Colonic mucosa (tissue), 4 donors: ENCODE data around the gene CCDC82. TPM values are rescaled to one million over a fixed set of nuclear protein-coding genes. Genes with fewer than 3 reads are reported as not detected.

Experiments
- DNase-seq: peaks from one replicate; pipeline ENCODE4 v3.0.0-alpha.2; 2020
- H3K27ac ChIP-seq: fragments of 200-600 bp; one replicate; pipeline ENCODE4 v1.8.0; 2021
- H3K27me3 ChIP-seq: fragments of 200-600 bp; one replicate; pipeline ENCODE4 v1.8.0; 2021
- H3K36me3 ChIP-seq: fragments of 200-600 bp; one replicate; pipeline ENCODE4 v1.8.0; 2021
- H3K4me1 ChIP-seq: fragments of 200-600 bp; one replicate; pipeline ENCODE4 v1.8.0; 2021; ENCODE audit warnings: mild to moderate bottlenecking
- H3K4me3 ChIP-seq: fragments of 200-600 bp; one replicate; pipeline ENCODE4 v1.8.0; 2021
- H3K9ac ChIP-seq, 2 donors: one replicate each; pipeline ENCODE4 v1.7.0; 2013; ENCODE audit warnings: control low read depth in 2 of 2, low read depth in 2 of 2, low read length in 2 of 2
- H3K9me3 ChIP-seq: fragments of 200-600 bp; one replicate; pipeline ENCODE4 v1.8.0; 2021
- intact Hi-C: fragments of 100-400 bp; cut with DNase I; formaldehyde crosslinking; loops from one replicate; pipeline ENCODE4 v1.14.1; 2022
- total RNA-seq, 2 donors: library from RNA; stranded (reverse); fragmentation: NEBNext Ultra II Directional in 1 of 2; extraction: Animal tissue kit (Norgen Biotek cat#: 25700) in 1 of 2; gene quantifications; one replicate each; pipeline ENCODE4 v1.2.1, GENCODE V29; 2021
- TF ChIP-seq, protein P1 (sequence below): fragments of 200-600 bp; IDR thresholded peaks from one replicate; pipeline ENCODE4 v1.8.0; 2022; ENCODE audit warnings: antibody characterized with exemption, mild to moderate bottlenecking
- donor health status: healthy.
- donor health status: DM: no; HTN: no; CAD: no.
- donor health status: DM: no; HTN: no; CAD: no.

The CCDC82 gene
- total RNA-seq, 2 donors from 2014 or later = 11.6 to 20.4 TPM

DNA sequence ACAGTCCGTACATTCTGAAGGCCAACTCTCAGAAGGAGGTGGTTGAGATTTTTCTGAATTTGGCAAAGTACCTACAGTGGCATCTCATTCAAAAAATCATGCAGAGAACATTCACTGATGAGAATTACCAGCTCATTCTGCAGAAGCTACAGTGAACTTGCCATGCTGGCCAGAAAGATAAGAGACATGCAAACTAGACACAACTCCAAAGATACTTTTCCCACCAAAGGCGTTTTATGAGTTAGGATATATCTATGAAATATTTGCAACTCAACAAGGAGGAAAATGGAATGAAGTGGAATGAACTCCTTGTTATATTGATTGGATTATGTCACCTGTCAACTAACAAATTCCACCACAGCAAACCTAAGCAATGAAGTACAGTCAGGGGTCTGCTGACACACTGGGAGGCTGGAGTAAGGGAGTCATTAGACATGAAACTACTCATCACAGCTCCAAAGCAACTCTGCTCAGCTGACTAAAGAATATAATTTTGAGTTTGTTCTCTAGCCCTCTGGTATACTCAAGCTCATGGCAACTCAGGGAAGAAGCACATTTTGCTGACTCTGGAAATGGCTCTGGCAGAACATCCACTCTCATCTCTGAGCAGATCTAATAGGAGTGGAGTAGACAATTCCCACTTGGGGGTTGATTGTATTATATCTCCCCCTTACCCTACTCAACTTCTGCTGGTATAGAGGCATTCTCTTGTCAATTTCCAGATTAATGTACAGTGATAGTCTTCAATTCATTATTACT is 69.6 kb downstream of the CCDC82 start:
- TF ChIP-seq, protein P1, sequence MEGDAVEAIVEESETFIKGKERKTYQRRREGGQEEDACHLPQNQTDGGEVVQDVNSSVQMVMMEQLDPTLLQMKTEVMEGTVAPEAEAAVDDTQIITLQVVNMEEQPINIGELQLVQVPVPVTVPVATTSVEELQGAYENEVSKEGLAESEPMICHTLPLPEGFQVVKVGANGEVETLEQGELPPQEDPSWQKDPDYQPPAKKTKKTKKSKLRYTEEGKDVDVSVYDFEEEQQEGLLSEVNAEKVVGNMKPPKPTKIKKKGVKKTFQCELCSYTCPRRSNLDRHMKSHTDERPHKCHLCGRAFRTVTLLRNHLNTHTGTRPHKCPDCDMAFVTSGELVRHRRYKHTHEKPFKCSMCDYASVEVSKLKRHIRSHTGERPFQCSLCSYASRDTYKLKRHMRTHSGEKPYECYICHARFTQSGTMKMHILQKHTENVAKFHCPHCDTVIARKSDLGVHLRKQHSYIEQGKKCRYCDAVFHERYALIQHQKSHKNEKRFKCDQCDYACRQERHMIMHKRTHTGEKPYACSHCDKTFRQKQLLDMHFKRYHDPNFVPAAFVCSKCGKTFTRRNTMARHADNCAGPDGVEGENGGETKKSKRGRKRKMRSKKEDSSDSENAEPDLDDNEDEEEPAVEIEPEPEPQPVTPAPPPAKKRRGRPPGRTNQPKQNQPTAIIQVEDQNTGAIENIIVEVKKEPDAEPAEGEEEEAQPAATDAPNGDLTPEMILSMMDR = no peak
- Histone ChIP-seq H3K27me3 (no peaks in the 10 kb centered on the region), H3K27ac (no peak overlapping the region), H3K36me3 (no peaks in the 10 kb centered on the region), H3K9me3 (no peaks in the 10 kb centered on the region), H3K9ac (no peak overlapping the region), H3K4me1 (peaks cover 5% of the 10 kb centered on the region), H3K4me3 (no peak overlapping the region)
- no peak for DNase-seq
- intact Hi-C loops = no loop called here

DNA sequence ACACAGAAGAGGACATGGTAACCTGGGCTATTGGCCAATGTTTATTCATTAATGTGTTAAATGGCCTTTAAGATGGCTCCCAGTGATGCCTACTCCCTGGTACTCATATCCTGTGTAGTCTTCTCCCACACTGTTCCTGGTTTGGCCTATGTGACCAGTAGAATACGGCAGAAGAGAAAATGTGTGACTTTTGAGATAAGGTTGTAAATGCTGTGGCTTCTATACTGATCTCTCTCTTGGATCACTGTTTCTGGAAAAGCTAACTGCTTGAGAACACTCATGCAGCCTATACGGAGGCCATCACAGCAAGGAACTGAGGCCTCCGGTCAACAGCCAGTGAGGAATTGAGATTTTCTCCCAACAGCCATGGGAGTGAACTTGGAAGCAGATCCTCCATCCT is 70.9 kb downstream of the CCDC82 start:
- no peak for DNase-seq
- TF ChIP-seq, protein P1 = no peak
- Histone ChIP-seq H3K36me3 (no peaks in the 10 kb centered on the region), H3K27ac (no peak overlapping the region), H3K9ac (no peak overlapping the region), H3K4me1 (peaks cover 16% of the 10 kb centered on the region), H3K4me3 (no peak overlapping the region), H3K9me3 (no peaks in the 10 kb centered on the region), H3K27me3 (no peaks in the 10 kb centered on the region)
- intact Hi-C loops = no loop called here

DNA sequence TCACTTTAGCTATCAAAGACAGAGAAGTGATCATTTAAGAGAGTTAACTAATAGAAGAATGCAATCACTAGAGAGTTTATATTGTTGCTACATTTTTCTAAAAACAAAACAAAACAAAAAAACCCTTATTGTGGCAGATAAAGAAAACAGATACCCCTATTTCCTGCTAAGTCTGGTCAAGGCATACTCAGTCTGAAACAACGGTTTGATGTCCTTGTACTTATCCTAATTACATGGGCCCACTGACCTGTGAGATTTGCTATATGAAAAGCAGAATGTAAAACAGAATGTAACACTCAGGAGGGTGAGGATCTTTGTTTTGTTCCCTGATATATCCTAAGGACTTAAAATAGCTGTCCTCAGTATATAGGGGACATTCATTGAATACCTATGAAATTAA is 71.3 kb downstream of the CCDC82 start:
- no peaks in the 10 kb centered on the region for H3K9me3 ChIP-seq
- H3K4me1 ChIP-seq = peaks cover 16% of the 10 kb centered on the region
- no peak overlapping the region for H3K4me3 ChIP-seq
- TF ChIP-seq, protein P1 = no peak
- H3K27me3 ChIP-seq = no peaks in the 10 kb centered on the region
- H3K36me3 ChIP-seq = no peaks in the 10 kb centered on the region
- DNase-seq = no peak
- no peak overlapping the region for H3K27ac ChIP-seq
- H3K9ac ChIP-seq = no peak overlapping the region
- intact Hi-C loops = no loop called here

GRCh38 chr11:96317985-96318384 is 71.7 kb downstream of the CCDC82 start:
- TF ChIP-seq, protein P1 = no peak
- Histone ChIP-seq H3K36me3 (no peaks in the 10 kb centered on the region), H3K4me3 (no peak overlapping the region), H3K9ac (no peak overlapping the region), H3K4me1 (peaks cover 16% of the 10 kb centered on the region), H3K27me3 (no peaks in the 10 kb centered on the region), H3K9me3 (no peaks in the 10 kb centered on the region), H3K27ac (no peak overlapping the region)
- no peak for DNase-seq
- intact Hi-C loops = no loop called here

- Histone ChIP-seq H3K4me3 (no peak overlapping the region), H3K9ac (no peak overlapping the region), H3K27me3 (no peaks in the 10 kb centered on the region), H3K4me1 (peaks cover 16% of the 10 kb centered on the region), H3K9me3 (no peaks in the 10 kb centered on the region), H3K27ac (no peak overlapping the region), H3K36me3 (no peaks in the 10 kb centered on the region)
- intact Hi-C loops = no loop called here
- TF ChIP-seq, protein P1 = no peak
- DNase-seq = no peak
These were observed 72.1 kb downstream of the CCDC82 start for GRCh38 chr11:96317571-96317970.
